GM13977 (cell line): ENCODE data around the gene THADA.
A peak's percentile ranks its signal among the peaks of the same experiment; 100 is the strongest.

ENCODE experiments used
- DNase-seq: peaks from one replicate; pipeline ENCODE4 v3.0.0; 2012; ENCODE audit warnings: low spot score
- in situ Hi-C: fragments of 300-500 bp; cut with MboI; formaldehyde crosslinking; loops from one replicate; pipeline ENCODE4 v1.12.0; 2022; ENCODE audit warnings: low sequenced_read_pairs, low pct_unique_long_range_greater_than_20kb, mixed read lengths, inconsistent platforms; ENCODE audit not compliant: unreplicated experiment
- TF ChIP-seq, protein P1 (sequence below): IDR thresholded peaks from 2 replicates; pipeline ENCODE4 v1.5.1; 2012; ENCODE audit warnings: mild to moderate bottlenecking, control low read depth; ENCODE audit not compliant: insufficient read depth; ENCODE audit errors: extremely low read depth, missing control alignments

The THADA gene

GRCh38 chr2:43270461-43270860, 325.4 kb downstream of the THADA start:
- TF ChIP-seq, protein P1, sequence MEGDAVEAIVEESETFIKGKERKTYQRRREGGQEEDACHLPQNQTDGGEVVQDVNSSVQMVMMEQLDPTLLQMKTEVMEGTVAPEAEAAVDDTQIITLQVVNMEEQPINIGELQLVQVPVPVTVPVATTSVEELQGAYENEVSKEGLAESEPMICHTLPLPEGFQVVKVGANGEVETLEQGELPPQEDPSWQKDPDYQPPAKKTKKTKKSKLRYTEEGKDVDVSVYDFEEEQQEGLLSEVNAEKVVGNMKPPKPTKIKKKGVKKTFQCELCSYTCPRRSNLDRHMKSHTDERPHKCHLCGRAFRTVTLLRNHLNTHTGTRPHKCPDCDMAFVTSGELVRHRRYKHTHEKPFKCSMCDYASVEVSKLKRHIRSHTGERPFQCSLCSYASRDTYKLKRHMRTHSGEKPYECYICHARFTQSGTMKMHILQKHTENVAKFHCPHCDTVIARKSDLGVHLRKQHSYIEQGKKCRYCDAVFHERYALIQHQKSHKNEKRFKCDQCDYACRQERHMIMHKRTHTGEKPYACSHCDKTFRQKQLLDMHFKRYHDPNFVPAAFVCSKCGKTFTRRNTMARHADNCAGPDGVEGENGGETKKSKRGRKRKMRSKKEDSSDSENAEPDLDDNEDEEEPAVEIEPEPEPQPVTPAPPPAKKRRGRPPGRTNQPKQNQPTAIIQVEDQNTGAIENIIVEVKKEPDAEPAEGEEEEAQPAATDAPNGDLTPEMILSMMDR: no peak
- in situ Hi-C loops: no loop called here
- DNase-seq: no peak

GRCh38 chr2:43269706-43270105, 326.1 kb downstream of the THADA start:
- TF ChIP-seq, protein P1: no peak
- DNase-seq: peak; percentile 31
- in situ Hi-C loops: no loop called here

GRCh38 chr2:43269074-43269572, 326.7 kb downstream of the THADA start:
- TF ChIP-seq, protein P1: no peak
- in situ Hi-C loops: no loop called here
- no peak for DNase-seq

- TF ChIP-seq, protein P1: no peak
- no peak for DNase-seq
- in situ Hi-C loops: no loop called here
Observed at GRCh38 chr2:43268066-43268953, 327.5 kb downstream of the THADA start.

DNA sequence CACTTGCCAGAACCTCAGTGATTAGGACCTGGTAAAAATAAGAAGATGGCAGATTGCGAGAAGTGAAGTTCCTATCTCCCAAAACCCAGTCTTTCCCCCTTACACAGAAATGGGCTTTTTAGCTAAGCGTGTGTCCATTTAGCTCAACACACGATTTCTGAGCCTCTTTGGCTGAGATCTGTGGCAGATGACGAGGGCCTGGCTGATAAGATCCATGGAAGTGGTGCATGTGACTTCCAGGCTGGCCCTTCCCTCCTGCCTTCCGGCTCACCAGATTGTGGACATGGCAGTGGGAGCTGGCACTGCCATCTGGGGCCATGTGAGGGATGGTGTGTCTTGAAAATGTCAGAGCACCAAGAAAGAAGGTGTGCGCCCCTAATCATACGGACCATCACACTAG, 328.5 kb downstream of the THADA start:
- DNase-seq: no peak
- in situ Hi-C loops: no loop called here

GRCh38 chr2:43266711-43267111, 329.1 kb downstream of the THADA start:
- in situ Hi-C loops: no loop called here
- TF ChIP-seq, protein P1: no peak
- DNase-seq: no peak

More for the DNA sequence above, 328.5 kb downstream of the THADA start:
- TF ChIP-seq, protein P1: no peak
